Aorta (tissue), 5 donors: ENCODE data around the gene PHACTR3. TPM values are rescaled to one million over a fixed set of nuclear protein-coding genes. Genes with fewer than 3 reads are reported as not detected.
A peak's percentile ranks its signal among the peaks of the same experiment; 100 is the strongest.
"Not testable (repeated sequence)": the region's sequence is repeated elsewhere in the genome, so short reads cannot be mapped to it uniquely, and the experiment has no call there.

Experiments used
- ATAC-seq: fragments of 200-7000 bp; cut with Tn5 transposase; one replicate; pipeline ENCODE4 v1.9.1; 2022; ENCODE audit warnings: moderate library complexity; ENCODE audit not compliant: low FRiP score
- DNase-seq, 2 donors: peaks; one replicate each; pipeline ENCODE4 v3.0.0-alpha.2; 2020
- H3K27ac ChIP-seq, 2 donors: one replicate each; pipeline ENCODE4 v1.5.1; 2013; ENCODE audit warnings: low read length in 2 of 2, mild to moderate bottlenecking in 2 of 2, moderate library complexity in 2 of 2, control low read depth in 1 of 2, inconsistent platforms in 1 of 2, low read depth in 1 of 2
- H3K27me3 ChIP-seq, 2 donors: one replicate each; pipeline ENCODE4 v1.6.1; 2013; ENCODE audit warnings: control low read depth in 1 of 2, low read length in 1 of 2, mild to moderate bottlenecking in 1 of 2, moderate library complexity in 1 of 2; ENCODE audit not compliant: insufficient read depth in 2 of 2, control insufficient read depth in 1 of 2
- H3K36me3 ChIP-seq, 2 donors: one replicate each; pipeline ENCODE4 v1.6.1; 2013; ENCODE audit warnings: control low read depth in 1 of 2, low read length in 1 of 2, mild to moderate bottlenecking in 1 of 2; ENCODE audit not compliant: insufficient read depth in 2 of 2, control insufficient read depth in 1 of 2
- H3K4me1 ChIP-seq, 2 donors: one replicate each; pipeline ENCODE4 v1.6.1; 2013; ENCODE audit warnings: low read length in 2 of 2, control low read depth in 1 of 2, mild to moderate bottlenecking in 1 of 2, moderate library complexity in 1 of 2; ENCODE audit not compliant: insufficient read depth in 2 of 2, control insufficient read depth in 1 of 2
- H3K4me3 ChIP-seq, 2 donors: one replicate each; pipeline ENCODE4 v1.5.1; 2013; ENCODE audit warnings: low read length in 2 of 2, control low read depth in 1 of 2, mild to moderate bottlenecking in 1 of 2
- H3K9me3 ChIP-seq: one replicate; pipeline ENCODE4 v1.6.1; 2013; ENCODE audit warnings: mild to moderate bottlenecking, low read length; ENCODE audit not compliant: control insufficient read depth
- WGBS, 2 donors: extraction: QIAGEN DNeasy Blood & Tissue Kit; methylation state at CpG; one replicate each; pipeline ENCODE4 v1.1.7; 2013; 5-methylcytosine and 5-hydroxymethylcytosine counted together
- intact Hi-C, 2 donors: fragments of 100-400 bp; cut with DNase I; formaldehyde crosslinking; loops; one replicate each; pipeline versions ENCODE4 v1.14.2 to v1.15.0; 2022
- long read RNA-seq, 2 donors: library from polyadenylated mRNA; unstranded; transcript quantifications; one replicate each; pipeline ENCODE4 v2.0.0, GENCODE V29; 2020 to 2021
- polyA plus RNA-seq, 2 donors: library from polyadenylated mRNA; stranded (reverse); fragments of 200-250 nt; gene quantifications; one replicate each; pipeline ENCODE4 v1.2.3, GENCODE V29; 2013
- total RNA-seq, 2 donors: library from RNA; stranded (reverse); fragmentation: NEBNext Ultra II Directional; extraction: Animal tissue kit (Norgen Biotek cat#: 25700); gene quantifications; one replicate each; pipeline ENCODE4 v1.2.1, GENCODE V29; 2021
- donor health status: healthy with polysubstance abuse.
- donor health status: Bipolar disorder and iron deficiency.
- donor health status: DM: no; HTN: no; CAD: no.
- donor health status: DM: no; HTN: no; CAD: no.
- donor health status: DM: yes; HTN: yes; CAD: no.

Gene PHACTR3
- total RNA-seq (under 1 TPM; 0.16 to 0.27 TPM), polyA plus RNA-seq (not detected)
- long read RNA-seq, donor 1, partial matches to known transcripts, result 0 of 1 reads
- long read RNA-seq, donor 1, other reads (novel, unspliced or antisense), result 0 of 1 reads
- long read RNA-seq, donor 2, result 0 reads

DNA sequence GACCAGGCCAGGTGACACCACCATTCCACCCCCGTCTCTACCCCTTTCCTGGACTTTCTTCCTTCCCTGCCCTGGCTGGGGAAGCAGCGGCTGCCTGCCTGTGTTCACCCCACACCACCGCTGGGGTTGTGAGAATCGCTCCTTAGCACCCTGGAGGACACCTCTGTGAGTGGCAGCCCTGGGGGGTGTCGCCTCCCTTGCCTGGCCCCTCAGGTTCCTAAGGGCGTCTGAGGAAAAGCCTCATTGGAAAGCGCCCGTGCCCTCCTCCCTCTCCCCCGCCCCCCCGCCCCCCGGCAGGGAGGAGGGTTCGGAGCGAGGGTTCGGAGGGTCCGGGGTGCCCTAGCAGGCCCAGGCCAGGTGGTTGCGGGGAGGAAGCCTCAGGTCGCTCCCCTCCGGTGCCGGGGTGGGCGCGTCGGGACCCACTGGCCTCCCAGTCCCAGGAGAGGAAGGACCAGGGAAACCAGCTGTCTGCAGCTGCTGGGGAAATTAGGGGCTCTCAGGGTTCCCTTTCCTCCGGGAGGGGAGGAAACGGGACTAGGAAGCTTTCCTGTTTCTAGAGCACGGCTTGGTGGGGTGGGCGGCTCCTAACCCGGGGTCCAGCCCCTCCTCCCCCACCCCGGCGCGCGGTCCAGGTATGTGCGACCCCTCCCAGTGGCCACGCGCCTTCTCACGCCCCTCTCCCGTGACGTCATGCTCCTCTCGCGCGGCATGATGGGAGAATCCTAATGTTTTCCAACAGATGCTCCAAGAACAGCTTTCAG is at the start of gene PHACTR3:
Gene PHACTR3, plus strand, starts transcription at position 760 of the 761 bp plus-strand sequence. CDS start 475 bp downstream, outside the sequence.
- 4 to 5% methylated on average over 28 to 40 of the region's 40 CpGs for WGBS, 2 donors
- H3K27me3 ChIP-seq, result no peaks in the 10 kb centered on the region
- no peak within 1 kb of the TSS for H3K4me3 ChIP-seq
- intact Hi-C loops, result no loop called here
- DNase-seq (peak in 1 of 2 donors; percentile 70), ATAC-seq (no peak)
- H3K9me3 ChIP-seq, result no peaks in the 10 kb centered on the region
- no peak within 1 kb of the TSS for H3K27ac ChIP-seq
- no peaks in the 10 kb centered on the region for H3K4me1 ChIP-seq
- no peaks in the 10 kb centered on the region for H3K36me3 ChIP-seq

DNA sequence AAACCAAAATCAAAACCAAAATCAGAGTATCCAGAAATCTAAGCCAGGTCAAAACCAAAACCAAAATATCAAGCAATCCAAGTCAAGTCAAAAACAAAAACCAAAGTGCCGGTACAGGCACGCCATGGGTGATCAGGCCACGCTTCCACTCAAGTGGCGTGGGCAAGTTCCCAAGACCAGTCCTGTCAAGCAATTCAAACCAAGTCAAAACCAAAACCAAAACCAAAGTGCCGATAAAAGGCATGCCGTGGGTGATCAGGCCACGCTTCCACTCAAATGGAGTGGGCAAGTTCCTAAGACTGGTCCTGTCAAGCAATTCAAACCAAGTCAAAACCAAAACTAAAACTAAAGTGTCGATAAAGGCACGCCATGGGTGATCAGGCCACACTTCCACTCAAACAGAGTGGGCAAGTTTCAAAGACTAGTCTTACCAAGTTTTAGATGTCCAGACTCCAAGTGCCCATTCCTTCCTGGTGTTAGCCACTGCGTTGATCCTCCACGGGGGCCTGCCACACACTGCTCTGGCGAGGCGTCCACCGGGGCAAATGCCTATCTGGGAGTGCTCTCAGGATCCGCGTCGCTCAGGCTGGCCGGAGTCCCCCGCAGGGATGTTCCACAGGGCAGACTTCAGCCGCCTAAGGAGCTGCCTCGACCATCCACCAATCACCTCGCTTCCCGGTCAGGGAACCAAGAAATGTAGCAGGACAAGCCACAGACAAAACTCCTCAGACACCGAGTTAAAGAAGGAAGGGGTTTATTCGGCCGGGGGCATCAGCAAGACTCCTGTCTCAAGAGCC is 46.4 kb upstream of the PHACTR3 start:
- H3K9me3 ChIP-seq, H3K36me3 ChIP-seq, H3K4me3 ChIP-seq, ATAC-seq, H3K4me1 ChIP-seq, H3K27me3 ChIP-seq, DNase-seq, H3K27ac ChIP-seq, intact Hi-C loops: not testable (repeated sequence)
- WGBS, 2 donors, result 92 to 93% methylated on average over 26 of the region's 26 CpGs

DNA sequence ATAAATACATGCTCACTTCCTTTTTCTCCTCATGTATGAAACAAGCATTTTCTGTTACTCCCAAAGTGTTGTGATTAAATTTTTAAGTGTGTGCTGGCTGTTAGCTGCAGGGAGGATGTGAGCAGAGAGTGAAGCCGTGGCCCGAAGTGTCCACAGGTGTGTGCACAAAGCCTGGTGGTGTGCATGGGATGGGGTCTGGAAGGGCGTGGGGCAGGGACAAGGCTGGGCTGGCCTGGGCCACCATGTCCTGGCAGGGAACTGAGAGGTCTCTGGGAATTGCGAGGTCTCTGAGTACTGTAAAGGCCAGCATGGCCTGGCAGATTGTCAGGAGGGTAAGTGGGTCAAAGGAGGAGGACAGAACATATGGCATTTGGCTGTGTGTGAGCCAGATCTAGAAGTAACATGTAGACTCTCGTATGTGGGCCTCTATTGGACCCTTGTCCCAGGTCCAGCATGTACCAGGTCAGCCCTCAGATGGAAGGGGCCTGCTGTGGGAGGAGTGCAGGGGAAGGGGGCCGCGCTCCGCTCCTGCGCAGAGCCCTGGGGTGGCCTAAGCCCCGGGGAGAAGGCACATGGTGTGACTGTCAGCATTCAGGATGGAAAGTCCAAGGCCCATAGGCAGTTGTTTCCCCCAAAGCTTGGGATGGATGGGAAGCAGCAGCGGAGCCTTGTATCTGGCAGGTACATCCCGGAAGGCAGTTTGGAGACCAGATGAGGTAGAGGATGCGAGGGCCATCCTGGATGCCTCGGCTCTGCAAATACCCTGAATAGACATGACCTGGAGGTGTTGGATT is 45.1 kb upstream of the PHACTR3 start:
- Histone ChIP-seq H3K27ac (no peak overlapping the region), H3K4me1 (no peaks in the 10 kb centered on the region), H3K27me3 (no peaks in the 10 kb centered on the region), H3K4me3 (no peak overlapping the region), H3K9me3 (no peaks in the 10 kb centered on the region), H3K36me3 (no peaks in the 10 kb centered on the region)
- no peak for ATAC-seq
- 91 to 93% methylated on average over 14 of the region's 14 CpGs for whole genome bisulfite sequencing, 2 donors
- intact Hi-C loops, result no loop called here
- DNase-seq, result no peak

DNA sequence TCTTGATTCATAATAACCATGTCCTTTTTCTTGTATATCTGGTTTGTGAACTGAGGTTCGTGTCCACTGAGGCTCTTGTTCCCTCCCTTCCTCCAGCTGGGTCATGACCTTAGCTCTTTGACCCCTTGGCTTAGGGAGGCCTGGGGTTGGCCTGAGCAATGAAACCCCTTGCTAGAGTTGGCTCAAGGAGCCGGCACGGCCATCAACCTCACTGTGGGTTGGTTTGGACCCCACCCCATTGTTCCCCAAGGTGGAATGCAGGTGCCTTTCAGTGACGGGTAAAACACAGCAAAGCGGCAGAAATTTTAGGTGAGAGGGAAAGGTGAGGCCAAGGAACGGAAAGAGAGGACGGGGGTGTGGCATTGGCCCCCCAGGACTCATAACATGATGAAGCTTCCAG is 44.5 kb upstream of the PHACTR3 start:
- no peak for DNase-seq
- Histone ChIP-seq H3K27me3 (no peaks in the 10 kb centered on the region), H3K4me1 (no peaks in the 10 kb centered on the region), H3K9me3 (no peaks in the 10 kb centered on the region), H3K36me3 (no peaks in the 10 kb centered on the region), H3K27ac (no peak overlapping the region), H3K4me3 (no peak overlapping the region)
- no peak for ATAC-seq
- intact Hi-C loops, result no loop called here
- WGBS, 2 donors, result 89 to 92% methylated on average over 7 of the region's 7 CpGs

DNA sequence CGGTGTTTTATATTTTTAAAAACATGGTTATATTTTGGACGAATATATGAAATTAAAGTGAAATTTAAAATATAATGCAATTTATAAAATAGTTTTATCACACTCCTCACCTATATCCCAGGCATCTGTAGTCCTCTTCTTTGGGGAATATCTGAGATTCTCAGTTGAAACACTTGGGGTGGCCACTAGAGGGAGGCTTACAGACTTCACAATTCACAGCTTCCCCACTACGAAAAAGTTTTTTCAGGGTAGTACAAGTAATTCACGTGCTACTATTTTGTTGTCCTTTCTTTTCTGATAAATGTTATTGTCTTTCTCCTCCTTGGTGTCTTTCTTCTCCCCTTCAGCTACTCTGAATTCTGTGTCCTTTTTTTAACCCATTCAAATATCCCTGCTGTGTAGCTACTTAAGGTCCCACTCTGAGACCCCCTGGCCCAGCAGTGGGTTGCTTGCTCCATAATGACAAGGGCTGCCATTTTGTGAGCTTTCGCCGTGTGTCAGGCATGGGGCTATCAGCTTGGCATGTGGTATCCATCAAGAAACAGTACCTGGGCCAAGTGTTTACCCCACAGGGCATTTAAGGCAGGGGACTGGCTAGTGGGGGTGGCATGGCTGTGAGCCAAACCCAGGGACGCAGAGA is 43.6 kb upstream of the PHACTR3 start:
- DNase-seq (no peak), ATAC-seq (no peak)
- Histone ChIP-seq H3K27me3 (no peaks in the 10 kb centered on the region), H3K9me3 (no peaks in the 10 kb centered on the region), H3K4me1 (no peaks in the 10 kb centered on the region), H3K27ac (no peak overlapping the region), H3K4me3 (no peak overlapping the region), H3K36me3 (no peaks in the 10 kb centered on the region)
- WGBS, 2 donors, result 35 to 37% methylated on average over 7 of the region's 7 CpGs
- intact Hi-C loops, result no loop called here

DNA sequence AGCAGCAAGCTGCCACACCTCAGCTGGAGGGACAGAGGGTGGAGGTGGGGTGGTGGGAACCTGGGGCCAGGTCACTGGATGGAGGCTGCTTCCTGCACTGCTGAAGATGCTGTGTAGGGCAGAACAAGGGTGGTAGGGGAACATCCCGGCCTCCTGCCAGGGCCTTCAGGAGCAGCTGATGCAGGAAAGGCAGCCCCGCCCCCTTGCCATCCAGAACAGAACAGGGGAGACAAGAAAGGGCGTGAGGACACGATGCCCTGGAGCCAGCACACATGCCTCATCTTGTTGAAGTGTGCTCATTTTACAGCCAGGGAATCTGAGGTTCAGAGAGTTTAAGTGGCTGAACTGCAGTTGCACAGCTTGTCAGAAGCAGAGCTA is 43.1 kb upstream of the PHACTR3 start:
- DNase-seq, result no peak
- Histone ChIP-seq H3K4me1 (no peaks in the 10 kb centered on the region), H3K27ac (no peak overlapping the region), H3K36me3 (no peaks in the 10 kb centered on the region), H3K4me3 (no peak overlapping the region), H3K27me3 (no peaks in the 10 kb centered on the region), H3K9me3 (no peaks in the 10 kb centered on the region)
- intact Hi-C loops, result no loop called here
- 69 to 72% methylated on average over 4 of the region's 4 CpGs for WGBS, 2 donors
- no peak for ATAC-seq

DNA sequence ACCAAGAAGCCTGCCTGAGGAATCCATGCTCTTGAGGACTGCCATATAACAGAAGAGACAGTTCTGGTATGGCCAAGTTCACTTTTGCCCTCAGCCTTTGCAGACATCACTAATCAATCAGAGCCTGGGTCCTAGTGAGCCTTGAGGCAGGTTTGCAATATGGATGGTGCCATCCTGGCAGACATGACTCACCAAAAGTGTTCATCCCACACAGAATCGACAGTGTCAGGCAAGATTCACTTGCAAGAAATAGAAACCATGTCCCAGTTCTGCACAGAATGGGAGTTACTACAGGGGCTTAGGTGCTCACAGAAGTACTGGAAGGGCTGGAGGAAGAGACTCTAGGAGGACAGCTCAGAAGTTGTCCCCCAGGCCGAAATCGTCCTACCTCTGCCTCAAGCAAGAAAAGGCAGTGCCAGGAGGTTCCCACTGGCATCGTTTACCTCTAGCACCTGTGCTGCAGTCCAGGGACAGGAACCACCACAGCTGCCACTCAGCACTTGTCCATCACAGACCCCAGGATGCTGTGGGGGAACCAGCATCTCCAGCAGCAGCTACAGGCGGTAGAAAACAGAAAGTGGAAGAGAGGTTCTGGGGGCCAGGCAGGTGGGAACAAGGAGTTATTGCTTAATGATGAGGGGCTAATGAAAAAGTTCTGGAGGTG is 42.6 kb upstream of the PHACTR3 start:
- H3K36me3 ChIP-seq, result no peaks in the 10 kb centered on the region
- no peak overlapping the region for H3K27ac ChIP-seq
- H3K4me1 ChIP-seq, result no peaks in the 10 kb centered on the region
- ATAC-seq (no peak), DNase-seq (no peak)
- H3K4me3 ChIP-seq, result no peak overlapping the region
- H3K27me3 ChIP-seq, result no peaks in the 10 kb centered on the region
- H3K9me3 ChIP-seq, result no peaks in the 10 kb centered on the region
- 82 to 84% methylated on average over 5 of the region's 5 CpGs for WGBS, 2 donors
- intact Hi-C loops, result no loop called here

DNA sequence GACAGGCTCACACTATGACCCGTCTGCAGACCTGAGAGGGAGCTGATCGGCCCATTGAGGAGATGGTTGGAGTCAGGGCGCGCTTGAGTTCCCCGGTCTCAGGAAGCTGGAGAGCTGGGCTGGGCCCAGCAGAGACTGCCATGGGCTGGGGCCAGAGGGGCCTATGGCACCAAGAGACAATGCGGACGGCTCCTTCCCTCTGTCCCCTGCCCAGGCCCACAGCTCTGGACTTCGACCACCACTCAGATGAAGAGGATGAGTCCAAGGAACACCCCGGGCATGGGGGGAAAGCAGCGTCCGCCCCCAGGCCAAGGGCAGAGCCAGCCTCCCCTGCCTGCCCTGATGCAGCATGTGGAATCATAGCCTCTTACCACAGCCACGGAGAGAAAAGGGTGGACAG is 40.2 kb upstream of the PHACTR3 start:
- no peak for ATAC-seq
- Histone ChIP-seq H3K27me3 (no peaks in the 10 kb centered on the region), H3K36me3 (no peaks in the 10 kb centered on the region), H3K27ac (no peak overlapping the region), H3K4me1 (no peaks in the 10 kb centered on the region), H3K4me3 (no peak overlapping the region), H3K9me3 (no peaks in the 10 kb centered on the region)
- WGBS, 2 donors, result 85 to 88% methylated on average over 12 of the region's 12 CpGs
- no peak for DNase-seq
- intact Hi-C loops, result no loop called here
